Epithelial cell of proximal tubule (primary cell): ENCODE measurements around the gene SELENBP1. TPM values are rescaled to one million over a fixed set of nuclear protein-coding genes. Genes with fewer than 3 reads are reported as not detected.

Source experiments
- DNase-seq: peaks from one replicate; pipeline ENCODE4 v3.0.0-alpha.2; 2011; ENCODE audit warnings: low read depth
- H3K4me3 ChIP-seq: 2 replicates; pipeline ENCODE4 v1.5.1; 2011; ENCODE audit warnings: low read depth, mild to moderate bottlenecking, low read length
- total RNA-seq: library from RNA; depleted of rRNA; stranded (reverse); fragments of >200 nt; gene quantifications from 2 replicates; pipeline ENCODE4 v1.2.3, GENCODE V29; 2015
- TF ChIP-seq, protein P1 (sequence below): conservative IDR thresholded peaks from 2 replicates; pipeline ENCODE4 v1.5.1; 2012; ENCODE audit warnings: low read depth, mild to moderate bottlenecking, low read length

The SELENBP1 gene
- total RNA-seq, 1 donor from 2014 or later: 5.9 TPM

DNA sequence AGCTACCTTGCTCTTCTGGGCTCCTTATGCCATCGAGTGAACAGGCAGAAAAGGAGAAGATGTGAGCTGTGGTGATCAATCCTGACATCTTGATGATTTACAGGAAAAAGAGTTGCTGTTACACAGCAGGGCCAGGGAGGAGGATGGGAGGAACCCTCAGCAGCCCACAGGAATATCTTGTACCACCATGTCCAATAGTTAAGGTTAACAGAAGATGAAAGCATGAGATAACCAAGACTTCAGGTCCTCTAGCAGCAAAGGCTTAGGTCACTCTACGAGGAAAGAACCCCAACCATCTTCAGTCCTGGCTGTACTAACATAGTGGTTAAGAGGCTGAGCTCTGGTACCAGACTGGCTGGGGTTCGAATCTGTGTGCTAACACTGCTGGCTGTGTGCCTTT, 12.1 kb upstream of the SELENBP1 start:
- TF ChIP-seq, protein P1, sequence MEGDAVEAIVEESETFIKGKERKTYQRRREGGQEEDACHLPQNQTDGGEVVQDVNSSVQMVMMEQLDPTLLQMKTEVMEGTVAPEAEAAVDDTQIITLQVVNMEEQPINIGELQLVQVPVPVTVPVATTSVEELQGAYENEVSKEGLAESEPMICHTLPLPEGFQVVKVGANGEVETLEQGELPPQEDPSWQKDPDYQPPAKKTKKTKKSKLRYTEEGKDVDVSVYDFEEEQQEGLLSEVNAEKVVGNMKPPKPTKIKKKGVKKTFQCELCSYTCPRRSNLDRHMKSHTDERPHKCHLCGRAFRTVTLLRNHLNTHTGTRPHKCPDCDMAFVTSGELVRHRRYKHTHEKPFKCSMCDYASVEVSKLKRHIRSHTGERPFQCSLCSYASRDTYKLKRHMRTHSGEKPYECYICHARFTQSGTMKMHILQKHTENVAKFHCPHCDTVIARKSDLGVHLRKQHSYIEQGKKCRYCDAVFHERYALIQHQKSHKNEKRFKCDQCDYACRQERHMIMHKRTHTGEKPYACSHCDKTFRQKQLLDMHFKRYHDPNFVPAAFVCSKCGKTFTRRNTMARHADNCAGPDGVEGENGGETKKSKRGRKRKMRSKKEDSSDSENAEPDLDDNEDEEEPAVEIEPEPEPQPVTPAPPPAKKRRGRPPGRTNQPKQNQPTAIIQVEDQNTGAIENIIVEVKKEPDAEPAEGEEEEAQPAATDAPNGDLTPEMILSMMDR: no peak
- no peak overlapping the region for H3K4me3 ChIP-seq
- DNase-seq: no peak

DNA sequence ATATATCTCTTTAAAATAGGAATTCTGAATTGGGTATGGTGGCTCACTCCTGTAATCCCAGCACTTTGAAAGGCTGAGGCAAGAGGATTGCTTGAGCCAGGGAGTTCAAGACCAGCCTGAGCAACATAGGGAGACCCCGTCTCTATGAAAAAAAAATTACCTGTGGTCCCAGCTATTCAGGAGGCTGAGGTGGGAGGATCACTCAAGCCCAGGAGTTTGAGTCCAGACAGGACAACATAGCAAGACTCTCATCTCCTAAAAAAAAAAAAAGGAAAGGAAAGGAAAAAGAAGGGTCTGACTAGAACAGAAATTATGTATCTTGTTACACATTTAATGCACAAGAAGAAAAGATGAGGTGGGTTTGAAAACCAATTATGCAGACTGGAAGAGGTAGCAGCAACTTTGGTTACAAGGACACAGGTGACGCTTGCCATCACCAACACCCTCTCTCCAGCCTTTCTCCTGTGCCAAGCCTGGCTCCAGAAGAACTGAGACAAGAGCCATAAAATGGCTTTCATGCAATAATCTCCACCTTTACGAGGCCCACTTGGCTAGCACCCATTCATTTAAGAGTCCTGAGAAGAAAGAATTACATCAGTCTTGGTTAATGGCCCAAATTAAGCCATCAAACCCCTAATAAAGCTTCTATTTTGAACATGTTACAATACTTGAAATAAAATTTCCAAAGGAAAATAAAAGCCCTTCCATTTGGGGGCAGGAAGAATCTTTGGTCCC, 4.8 kb upstream of the SELENBP1 start:
- no peak overlapping the region for H3K4me3 ChIP-seq
- TF ChIP-seq, protein P1: no peak
- no peak for DNase-seq

DNA sequence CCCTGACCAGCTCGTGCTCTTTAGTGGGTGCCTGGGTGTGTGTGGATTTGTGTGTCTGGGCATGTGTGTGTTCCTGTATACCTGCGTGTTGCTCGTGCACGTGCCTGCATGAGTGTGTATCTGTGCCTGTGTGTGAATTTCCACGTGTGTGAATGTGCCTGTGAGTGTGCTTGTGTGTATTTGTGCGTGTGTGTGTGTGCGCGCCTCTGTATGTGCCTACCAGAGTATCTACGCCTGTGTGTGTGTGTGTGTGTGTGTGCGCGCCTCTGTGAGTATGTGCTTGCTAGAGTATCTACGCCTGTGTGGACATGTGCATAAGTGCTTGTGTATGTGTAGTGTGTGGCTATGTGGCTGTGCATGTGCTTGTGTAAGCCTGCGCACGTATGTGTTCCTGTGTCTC, 691 bp upstream of the SELENBP1 start:
- TF ChIP-seq, protein P1: no peak
- no peak for DNase-seq
- H3K4me3 ChIP-seq: no peak overlapping the region

DNA sequence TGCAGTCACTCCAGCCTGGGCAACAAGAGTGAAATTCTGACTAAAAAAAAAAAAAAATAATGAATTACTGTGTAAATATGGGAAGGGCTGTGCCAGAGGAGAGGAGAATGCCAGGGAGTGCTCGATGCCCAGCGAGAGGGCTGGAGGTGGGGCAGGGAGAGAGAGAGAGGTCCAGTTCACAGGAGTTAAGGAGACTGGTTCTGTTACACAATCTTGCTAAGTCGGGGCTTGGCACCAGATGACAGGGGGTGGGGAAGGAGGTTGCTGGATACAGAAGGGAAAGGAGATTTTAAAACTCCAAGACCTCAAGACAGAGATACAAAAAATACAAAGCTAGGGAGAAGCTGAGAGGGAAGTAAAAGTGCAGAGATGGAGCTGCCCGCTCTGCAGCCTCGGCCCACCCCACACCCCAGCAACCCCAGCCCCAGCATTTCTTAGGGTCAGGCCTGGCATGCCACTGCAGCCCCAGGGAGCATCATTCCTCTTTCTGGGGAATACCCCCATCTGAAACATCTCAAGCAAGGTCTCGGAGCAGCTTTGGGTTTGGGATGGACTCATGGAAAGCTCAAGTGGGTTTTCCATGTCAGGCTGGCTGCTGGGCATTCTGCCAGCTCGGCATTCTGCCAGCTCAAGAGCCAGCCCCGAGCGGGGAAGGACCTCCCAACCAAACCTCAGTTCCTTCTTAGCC, 991 bp downstream of the SELENBP1 start:
- no peak for DNase-seq
- peak overlapping the region; percentile 62 for H3K4me3 ChIP-seq

DNA sequence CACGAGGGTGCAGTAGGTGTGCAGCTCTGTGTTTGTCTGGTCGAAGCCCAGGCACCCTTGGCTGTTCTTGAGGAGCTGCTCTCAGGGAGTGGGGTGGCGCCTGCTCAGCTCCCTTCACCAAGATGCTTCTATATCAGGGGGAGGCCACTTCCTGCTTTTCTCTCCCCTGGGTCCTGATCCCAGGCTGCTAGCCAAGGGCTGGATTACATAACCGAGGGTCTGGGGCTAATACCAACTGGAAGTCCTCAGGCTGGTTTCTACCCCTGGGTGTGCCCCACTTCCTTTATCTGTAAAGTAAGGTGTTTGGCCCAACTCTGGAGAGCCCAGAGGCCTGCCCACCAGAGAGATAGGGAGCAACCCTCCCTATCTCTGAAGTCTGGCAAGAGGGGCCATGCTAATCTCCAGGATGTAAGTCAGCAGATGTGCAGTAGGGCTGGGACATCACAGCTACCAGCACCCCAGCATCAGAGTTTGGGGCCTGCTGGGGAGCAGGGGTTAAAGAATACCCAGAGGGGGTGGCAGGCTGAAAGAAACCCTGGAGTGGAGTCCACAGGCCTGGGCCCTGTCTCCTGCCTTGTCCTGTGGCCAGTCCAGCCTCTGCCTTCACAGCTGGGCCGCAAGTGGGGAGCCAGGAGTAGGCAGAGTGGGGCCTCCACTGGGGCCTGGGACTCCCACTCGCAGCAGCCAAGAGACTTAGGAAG, 2.1 kb downstream of the SELENBP1 start:
- no peak overlapping the region for H3K4me3 ChIP-seq
- TF ChIP-seq, protein P1: no peak
- DNase-seq: no peak

More for the DNA sequence above, 991 bp downstream of the SELENBP1 start:
- TF ChIP-seq, protein P1: no peak

DNA sequence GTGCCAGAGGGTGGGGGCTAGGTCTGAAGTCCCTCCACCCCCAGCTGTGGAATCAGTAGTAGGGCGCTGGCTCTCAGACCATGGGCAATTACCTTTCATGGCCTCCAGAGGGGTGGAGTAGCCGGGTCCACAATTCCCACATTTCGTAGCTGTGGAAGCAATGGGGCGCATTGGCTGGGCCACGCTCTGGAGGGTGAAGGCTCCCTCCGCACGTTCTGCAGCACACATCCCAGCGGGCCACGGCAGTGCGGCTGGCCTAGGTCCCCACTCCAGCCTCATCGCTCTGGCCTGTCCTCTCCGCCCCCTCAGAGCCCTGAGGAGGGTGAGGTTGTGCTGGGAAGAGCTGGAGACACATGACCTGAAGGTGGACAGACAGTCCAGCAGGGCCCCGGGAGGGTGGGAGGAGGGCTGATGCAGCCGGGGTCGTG, 2.9 kb downstream of the SELENBP1 start:
- no peak for DNase-seq

More for the DNA sequence above, 2.9 kb downstream of the SELENBP1 start:
- H3K4me3 ChIP-seq: no peak overlapping the region
- TF ChIP-seq, protein P1: no peak
